Tongue (tissue), 2 donors: Measurements from ENCODE around the gene FMNL3. TPM values are rescaled to one million over a fixed set of nuclear protein-coding genes. Genes with fewer than 3 reads are reported as not detected.
"Not testable (repeated sequence)": the region's sequence is repeated elsewhere in the genome, so short reads cannot be mapped to it uniquely, and the experiment has no call there.

ENCODE experiments used
- DNase-seq: peaks from one replicate; pipeline ENCODE4 v3.0.0-alpha.2; 2015
- total RNA-seq: library from RNA; depleted of rRNA; stranded (reverse); fragments of >200 nt; gene quantifications from one replicate; pipeline ENCODE4 v1.2.3, GENCODE V29; 2014

FMNL3 gene
- total RNA-seq, 1 donor from 2014 or later: 29.4 TPM

DNA sequence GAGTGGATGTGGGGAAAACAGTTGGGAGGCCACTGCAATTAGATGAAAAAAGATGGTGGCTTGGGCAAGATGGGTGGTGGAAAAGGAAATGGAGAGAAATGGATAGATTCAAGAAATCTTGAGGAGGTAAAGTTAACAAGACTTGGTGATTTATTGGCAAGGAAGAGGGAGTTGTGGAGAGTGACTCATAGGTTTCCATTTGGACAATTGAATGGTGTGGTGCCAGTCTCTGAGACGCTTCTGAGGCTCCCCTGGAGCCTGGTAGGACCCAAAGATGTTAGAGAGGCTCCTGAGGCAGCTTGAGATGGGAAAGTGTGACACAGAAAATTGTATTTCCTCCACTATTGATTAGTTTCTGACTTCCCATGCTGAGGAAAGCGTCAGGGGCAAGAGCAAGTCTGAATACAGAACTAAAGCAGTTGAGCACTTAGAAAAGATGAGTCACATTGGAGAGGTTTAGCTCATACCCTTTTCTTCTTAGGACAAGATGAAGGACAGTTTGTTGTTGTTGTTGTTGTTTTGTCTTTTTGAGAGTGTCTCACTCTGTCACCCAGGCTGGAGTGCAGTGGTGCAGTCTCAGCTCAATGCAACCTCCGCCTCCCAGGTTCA lies 79.3 kb downstream of the FMNL3 start:
- no peak for DNase-seq

DNA sequence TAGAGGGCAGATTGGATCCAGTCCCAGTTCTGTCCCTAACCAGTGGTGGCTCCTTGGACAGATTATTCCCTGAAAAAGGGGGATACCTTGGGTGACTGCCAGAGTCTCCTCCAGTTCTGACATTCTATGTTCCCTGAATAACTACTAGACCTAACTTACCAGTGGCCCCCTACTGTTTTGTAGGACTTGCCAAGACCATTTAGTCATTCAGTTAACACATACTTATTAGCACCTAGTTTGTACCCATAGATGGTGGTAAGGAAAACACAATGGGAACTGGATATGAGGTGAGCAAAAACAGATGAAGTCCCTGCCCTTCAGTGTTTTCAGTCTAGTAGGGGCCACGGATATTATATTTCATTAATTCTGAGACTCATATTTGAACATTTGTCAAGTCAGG lies 80.4 kb downstream of the FMNL3 start:
- DNase-seq: no peak

DNA sequence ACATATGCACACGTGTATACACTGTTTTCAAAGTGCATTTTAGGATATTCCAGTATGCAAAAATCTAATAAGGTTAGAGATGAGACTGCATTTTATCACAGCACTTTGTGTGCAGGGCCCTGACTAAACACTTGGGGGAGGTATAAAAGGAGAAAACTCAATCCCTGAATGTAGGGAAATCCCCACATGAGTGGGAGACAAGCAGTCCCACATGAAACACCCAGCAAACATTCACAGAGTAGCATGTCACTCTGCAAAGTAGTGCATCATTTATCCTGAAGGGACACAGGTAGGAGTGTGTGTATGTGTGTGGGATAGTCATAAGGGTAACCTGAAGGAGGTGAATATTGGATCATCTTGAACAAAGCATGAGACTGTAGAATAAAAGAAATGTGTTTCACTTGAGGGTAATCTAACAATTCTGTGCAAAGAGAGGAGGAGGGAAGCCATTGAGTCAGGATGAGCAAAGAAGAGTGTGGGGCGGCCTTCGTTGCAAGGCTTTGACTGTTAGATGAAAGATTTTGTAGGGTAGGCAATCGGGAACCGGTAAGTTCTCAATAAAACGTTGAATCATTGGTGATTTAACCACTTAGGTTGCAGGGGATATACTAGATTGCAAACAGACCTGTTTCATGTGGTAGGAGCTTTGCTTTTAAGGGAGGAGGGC lies 80.9 kb downstream of the FMNL3 start:
- DNase-seq: no peak

DNA sequence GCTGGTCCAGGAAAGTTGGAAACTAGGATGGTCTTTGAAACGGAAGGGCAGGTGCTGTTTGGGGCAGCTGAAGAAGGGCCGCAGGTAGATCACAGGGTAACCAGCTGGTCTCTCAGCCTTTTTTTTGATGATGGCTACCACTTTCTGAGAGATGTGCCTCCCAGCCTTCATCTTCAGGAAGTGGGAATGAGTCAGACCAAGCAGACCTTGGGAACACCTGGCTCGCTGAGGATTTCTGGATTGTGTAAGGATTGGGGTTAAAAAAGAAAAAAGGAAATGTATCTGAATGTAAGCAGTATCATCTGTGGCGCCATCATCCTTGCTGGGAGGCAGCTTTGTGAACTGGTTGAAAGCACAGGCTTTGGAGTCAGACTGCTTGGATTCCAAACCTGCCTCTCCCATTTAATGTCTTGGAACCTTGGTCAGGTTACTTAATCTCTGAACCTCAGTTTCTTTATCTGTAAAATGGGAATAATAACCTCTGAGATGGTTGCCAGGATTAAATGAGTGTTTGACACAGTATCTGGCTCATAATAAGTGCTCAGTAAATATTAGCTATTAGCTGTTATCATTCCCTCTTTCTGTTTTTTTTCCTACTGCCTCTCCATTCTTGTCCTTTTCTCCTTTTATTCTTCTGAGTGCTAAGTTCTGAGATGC lies 82.2 kb downstream of the FMNL3 start:
- DNase-seq: no peak

DNA sequence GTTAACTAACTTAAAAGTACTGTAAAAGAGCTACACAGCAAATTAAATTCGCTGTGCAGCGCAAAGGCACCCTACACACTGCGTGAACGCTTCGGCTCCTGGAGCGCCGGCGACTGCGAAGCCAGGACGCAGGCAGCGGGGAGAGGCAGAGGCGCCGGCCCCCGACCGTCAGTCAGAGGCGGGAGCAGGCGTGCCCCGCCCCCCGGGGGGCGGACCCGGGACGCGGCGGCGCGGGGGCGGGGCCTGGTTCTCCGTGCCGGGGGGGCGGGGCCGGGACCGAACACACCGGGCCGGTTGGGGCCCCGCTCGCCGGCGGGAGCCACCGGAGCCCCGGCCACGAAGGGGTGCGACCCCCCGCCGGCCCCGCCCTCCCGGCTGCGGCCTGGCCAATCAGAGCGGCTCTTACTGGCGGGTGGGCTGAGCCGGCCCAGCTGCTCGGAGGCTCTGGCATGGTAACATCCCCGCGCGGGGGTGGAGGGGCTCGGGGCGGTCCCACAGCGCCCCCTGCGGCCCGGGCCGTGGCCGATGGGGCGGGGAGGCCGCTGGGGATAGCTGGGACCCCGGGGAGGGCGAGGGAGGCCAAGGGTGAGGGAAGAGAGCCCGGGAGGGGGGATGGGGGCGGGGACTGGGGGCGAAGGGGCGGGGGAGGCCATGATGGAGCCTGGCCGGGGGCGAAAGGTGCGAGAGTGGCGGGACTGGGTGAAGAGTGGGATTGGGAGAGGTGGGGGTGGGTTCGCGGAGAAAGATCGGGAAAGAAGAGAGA lies 83.9 kb downstream of the FMNL3 start, which contains the start of gene PRPF40B:
Gene PRPF40B, plus strand, starts transcription at position 420 of the 763 bp plus-strand sequence. Its CDS starts 30 bp downstream, at position 450.
- DNase-seq: peak; percentile 93

DNA sequence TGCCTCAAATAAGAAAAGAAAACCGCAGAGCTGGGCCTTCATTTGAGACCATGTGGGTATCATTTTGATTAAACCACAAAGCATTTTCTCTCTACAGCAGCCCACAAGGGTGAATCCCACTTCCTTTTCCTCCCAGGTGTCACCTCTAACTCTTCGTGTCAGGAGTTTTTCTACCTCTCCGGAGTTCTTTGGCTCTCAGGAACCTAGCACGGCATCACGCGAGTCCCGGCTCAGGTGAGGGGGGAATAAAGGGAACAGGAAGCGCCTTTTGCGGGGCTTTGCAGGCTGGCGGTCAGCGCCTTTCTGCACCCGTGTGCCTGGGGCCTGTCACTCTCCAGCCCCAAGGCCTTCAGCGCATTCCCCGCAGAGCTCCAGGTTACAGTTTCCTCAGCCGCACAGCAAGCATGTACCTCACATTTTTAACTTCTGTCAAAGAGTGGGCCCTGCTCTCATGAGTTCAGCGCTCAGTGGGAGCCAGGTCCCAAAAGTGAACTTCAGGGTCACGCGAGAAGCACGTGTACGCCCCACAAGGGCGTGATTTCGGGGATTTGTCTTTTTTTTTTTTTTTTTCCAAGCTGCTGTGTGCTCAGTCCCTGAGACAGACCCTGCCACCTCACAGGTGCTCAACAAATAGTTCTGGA lies 84.6 kb downstream of the FMNL3 start:
- DNase-seq: no peak

DNA sequence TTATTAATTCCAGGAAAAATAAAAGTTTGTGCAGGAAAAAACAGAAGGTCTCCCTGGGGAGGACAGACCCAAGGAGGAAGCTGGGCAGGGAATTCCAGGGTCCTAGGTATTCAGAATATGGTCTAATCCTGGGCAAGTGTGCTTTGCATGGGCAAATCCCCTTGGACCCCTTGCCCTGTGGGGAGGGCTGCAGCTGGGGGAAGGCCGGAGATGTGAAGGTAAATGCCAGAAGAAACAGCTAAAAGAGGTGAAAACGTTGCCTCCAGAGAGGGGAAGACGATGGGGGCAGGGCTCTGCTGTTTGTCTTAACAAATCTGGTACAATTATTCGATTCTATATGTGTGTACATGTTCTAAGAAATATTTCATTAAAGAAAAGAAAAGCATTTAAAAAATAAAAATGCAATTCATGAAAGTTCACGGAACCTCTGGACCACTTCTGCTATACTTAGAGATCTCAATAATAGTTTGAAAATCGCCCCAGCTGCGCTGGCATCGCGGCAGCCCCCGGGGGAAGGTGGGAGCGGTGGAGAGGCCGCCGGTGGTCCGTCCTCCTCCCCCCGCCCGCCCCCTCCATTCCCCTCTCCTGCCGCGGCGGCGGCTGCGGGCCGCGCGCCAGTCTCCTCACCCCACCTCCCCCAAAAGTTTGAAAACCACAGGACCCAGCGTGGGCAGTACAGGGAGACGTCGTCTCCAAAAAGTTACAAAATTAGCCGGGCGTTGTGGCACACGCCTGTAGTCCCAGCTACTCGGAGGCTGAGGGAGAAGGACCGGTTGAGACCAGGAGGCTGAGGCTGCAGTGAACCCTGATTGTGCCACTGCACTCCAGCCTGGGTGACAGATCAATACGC lies 85.3 kb downstream of the FMNL3 start:
- no peak for DNase-seq

DNA sequence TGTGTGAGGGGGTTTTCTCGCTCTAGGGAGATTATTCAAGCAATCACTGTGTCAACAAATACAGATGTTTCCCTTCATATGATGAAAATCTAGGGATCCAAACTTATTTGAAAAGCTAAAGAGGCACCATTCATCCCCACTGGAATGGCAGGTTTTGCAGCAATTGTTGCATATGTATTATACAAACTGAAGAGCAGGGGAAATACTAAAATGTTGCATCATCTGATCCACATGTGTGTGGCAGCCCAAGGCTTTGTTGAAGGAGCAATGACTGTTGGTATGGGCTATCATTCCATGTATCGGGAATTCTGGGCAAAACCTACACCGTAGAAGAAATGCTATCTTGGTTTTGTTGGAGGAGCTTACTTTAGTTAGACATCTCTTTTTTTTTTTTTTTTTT lies 87.9 kb downstream of the FMNL3 start:
- DNase-seq: peak; percentile 70

DNA sequence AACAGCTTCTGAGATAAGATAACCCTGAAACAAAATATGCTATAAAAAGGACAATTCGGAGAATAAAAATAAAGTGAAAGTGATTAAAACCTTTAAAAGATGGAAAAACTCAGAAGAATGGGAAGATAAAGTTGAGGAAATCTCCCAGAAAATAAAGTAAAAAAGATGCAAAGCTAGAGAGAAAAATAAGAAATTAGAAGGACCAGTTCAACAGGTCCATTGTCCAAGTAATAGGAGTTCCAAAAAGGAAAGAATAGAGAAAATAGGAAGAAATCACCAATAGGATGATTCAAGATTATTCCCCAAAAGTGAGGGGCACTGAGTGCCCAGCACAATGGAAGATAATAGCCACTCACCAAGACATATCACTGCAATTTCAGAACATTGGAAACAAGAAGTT lies 88.6 kb downstream of the FMNL3 start:
- no peak for DNase-seq

DNA sequence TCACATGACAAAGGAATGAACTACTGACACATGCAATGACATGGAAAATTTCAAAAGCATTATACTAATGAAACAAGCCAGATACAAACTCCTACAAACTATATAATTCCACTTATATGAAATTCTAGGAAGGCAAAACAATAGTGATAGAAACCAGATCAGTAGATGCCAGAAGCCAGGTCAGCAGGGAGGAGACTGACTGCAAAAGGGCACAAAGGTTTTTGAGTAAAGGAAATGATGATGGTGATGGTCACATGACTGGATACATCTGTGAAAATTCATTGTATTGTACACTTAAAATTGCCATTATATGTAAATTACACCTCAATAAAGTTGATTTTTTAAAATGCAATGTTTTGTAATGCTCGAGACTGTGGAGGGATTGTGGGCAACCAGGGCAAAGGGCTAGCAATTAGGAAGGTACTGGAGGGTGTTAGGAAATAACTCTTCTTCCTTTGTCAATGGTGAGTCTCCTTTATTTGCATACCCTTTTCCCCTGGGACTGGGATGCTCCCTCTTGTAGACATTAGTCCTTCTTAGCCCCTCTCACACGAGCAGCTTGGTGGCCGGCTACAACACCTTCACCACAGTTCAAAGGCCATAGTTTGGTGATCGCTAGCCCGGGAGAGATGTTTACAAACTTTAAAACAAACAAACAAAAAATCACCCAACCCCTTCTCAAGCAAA lies 90.5 kb downstream of the FMNL3 start:
- DNase-seq: no peak

DNA sequence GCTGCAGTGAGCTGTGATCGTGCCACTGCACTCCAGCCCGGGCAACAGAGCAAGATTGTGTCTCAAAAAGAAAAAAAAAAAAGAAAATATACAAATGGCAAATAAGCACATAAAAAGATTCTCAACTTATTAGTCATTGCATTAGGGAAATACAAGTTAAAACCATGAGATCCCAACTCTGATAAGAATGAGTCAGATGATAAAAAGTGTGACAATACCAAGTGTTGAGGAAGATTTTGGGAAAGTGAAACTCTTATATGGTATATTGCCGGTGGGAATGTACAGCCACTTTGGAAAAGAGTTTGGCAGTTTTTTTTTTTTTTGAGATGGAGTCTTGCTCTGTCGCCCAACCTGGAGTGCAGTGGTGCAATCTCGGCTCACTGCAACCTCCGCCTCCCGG lies 91.5 kb downstream of the FMNL3 start:
- no peak for DNase-seq

DNA sequence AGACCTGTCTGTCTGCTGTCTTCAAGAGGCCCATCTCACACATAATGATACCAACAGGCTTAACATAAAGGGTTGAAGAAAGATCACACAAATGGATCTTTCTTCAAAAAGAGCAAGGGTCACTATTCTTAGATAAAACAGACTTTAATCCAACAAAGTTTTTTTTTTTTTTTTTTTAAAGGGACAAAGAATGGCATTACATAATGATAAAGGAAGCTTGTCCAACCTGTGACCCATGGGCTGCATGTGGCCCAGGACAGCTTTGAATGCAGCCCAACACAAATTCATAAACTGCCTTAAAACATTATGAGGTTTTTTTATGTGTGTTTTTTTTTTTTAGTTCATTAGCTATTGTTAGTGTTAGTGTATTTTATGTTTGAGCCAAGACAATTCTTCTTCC lies 95.0 kb downstream of the FMNL3 start:
- DNase-seq: no peak

DNA sequence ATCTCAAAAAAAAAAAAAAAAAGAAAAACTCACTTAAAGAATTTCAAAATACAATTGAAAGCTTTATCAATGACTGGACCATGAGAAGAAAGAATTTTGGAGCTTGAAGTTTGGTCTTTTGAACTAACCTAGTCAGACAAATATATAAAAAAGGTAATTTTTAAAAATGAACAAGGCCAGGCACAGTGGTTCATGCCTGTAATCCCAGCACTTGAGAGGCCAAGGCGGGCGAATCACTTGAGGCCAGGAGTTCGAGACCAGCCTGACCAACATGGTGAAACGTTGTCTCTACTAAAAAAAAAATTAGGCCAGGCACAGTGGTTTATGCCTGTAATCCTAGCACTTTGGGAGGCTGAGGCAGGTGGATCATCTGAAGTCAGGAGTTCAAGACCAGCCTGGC lies 96.4 kb downstream of the FMNL3 start:
- not testable (repeated sequence) for DNase-seq

DNA sequence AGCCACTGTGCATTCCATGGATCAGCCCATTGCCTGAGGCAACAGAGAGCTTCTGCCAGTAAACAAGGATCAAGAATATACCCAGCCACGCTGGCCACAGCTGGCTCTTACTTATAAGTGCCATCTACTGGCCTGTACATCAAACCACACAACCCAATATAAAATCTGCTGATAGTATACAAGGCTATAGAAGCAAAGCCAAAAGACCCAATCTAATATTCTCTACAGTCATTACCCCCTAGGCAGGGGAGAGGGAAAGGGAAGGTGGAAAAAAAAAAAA lies 97.4 kb downstream of the FMNL3 start:
- DNase-seq: no peak

DNA sequence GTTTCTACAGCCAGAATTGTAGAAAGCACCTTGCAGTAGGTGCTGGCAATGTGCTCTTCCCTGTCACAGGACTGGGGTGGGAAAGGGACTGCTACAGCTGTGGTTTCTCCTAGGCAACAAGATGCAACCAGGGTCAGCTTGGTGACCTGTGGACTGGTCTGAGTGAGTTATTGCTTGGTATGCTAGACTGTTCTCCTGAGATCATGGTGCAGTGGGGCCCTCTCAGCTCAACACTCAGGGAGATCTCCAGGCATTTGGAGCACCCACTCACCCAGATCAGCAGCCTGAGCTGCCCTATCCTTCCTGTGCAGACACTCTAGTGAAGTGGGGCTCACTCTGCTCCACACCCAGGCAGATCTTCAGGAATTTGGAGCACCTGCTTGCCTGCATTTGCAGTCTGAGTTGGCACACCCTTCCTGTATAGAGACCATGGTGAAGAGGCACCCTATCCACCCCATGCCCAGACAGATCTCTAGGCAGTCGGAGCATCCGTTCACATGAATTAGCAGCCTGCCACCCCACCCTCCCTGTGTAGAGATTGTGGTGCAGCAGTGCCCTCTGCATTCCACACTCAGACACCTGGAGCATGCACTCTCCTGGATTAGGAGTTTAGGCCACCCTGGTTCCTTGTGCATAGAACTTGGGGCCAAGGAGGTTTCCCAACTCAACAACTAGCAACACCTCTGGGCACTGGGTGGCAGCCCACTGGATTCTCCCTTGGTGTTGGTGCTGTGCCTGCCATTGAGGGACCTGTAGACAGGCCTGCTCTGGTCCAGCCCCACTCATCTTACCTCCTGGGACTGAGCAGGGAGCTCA lies 97.9 kb downstream of the FMNL3 start:
- DNase-seq: no peak

DNA sequence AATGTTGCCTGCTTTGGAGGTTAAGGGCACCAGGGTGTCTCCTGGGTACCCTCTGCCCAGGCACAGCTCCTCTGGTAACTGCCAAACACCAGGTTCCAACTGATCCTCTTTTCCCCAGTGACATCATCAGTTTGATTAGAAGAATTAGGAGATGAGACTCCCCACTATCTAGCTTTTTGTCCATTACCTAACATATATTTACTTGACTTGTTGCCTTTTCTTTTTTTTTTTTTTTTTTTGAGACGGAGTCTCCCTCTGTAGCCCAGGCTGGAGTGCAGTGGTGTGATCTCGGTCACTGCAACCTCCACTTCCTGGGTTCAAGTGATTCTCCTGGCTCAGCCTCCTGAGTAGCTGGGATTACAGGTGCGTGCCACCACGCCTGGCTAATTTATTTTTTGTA lies 101.7 kb downstream of the FMNL3 start, which contains the start of gene FAM186B:
Gene FAM186B, minus strand, starts transcription at position 101 of the 400 bp plus-strand sequence. CDS start 162 bp downstream, outside the sequence.
- not testable (repeated sequence) for DNase-seq

DNA sequence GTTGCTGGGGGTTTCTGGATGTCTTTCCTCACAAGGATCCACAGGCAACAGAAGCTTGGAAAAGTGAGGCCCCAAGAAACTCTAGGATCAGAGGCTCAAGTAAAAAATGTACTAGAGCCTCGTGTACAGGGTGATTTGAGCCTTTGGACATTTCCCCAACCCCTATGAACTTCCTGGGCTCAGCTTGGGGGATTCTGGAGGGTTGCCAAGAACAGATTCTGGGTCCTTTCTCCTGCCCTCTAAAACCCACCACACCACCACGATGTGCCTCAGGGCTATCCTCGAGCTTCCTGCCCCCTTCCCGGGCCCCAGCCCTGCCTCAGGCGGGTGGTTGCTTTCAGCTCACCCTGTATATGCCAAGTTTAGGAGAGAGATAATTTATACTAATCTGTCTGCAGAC lies 102.3 kb downstream of the FMNL3 start:
- DNase-seq: no peak

DNA sequence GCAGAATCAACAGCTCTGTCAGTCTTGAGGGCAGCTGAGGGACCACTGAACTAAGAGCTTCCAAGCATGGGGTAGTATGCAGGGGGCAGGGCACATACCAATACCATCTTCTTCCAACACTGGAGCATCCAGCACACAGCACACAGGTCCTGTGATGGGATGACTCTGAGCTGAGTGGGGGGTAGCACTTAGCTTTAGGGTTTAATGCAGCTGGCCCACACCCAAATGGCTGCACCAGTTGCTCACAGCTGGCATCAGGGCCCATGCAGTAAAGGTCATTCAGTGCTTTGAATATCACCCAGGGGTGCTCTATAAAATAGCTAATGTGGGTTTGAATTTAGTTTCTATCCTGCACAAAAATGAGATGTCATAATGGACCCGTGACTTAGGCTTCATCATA lies 103.5 kb downstream of the FMNL3 start:
- no peak for DNase-seq

DNA sequence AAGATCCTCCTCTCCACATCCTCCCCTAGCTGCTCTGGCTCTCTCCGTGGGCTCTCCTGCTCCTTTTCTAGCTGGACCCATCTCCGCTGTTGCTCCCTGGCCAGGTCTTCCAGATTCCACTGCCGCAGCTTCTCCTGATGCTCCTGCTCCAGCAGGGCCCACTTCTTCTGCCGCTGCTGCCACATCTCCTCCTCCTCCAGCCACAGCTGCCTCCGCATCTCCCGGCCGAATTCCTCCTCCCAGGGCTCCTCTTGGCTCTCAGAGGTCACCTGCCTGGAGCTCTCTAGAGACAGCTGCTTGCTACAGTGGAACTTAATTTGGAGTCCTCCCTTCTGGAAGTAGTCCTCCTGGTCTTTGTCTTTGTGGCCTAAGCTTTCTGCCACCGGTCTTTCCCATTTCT lies 107.2 kb downstream of the FMNL3 start:
- no peak for DNase-seq

DNA sequence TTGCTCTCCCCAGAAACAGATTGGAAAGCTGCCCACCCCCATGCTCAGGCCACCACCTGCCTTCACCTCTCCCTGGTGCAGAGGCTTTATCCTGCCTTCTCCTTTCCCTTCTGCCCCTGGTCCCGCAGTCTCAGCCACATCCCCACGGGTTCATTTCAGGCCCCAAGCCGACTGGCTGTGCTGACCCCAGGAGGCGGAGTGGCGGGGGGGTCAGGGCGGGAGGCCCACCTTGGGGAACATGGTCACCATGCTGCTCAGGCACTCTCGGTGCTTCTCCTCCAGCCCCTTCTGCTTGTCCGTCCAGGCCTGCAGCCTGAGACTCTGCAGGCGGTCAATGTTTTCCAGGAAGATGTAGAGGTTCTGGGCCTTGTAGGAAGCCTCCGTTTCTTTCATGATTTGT lies 108.7 kb downstream of the FMNL3 start:
- DNase-seq: no peak
